GM23248 (cell line): ENCODE results near the gene ACTR1A.

Source experiments
- EZH2 ChIP-seq: fragments of 200-600 bp; sonication (generic); IDR thresholded peaks from 2 replicates; pipeline ENCODE4 v1.6.1; 2018; ENCODE audit warnings: antibody characterized with exemption, mild to moderate bottlenecking; ENCODE audit not compliant: insufficient read depth, poor library complexity, severe bottlenecking
- EZH2phosphoT487 ChIP-seq: fragments of 200-600 bp; sonication (generic); IDR thresholded peaks from 2 replicates; pipeline ENCODE4 v1.6.1; 2018; ENCODE audit warnings: antibody characterized with exemption, moderate library complexity, mild to moderate bottlenecking, low read depth; ENCODE audit not compliant: insufficient read depth

- TF ChIP-seq EZH2, result no peak
- TF ChIP-seq EZH2phosphoT487, result no peak
Observed at GRCh38 chr10:102470579-102471546, 31.6 kb downstream of the ACTR1A start.
